ENCODE data around the gene STARD9.
"Not testable (repeated sequence)": the region's sequence is repeated elsewhere in the genome, so short reads cannot be mapped to it uniquely, and the experiment has no call there.

Gene STARD9

DNA sequence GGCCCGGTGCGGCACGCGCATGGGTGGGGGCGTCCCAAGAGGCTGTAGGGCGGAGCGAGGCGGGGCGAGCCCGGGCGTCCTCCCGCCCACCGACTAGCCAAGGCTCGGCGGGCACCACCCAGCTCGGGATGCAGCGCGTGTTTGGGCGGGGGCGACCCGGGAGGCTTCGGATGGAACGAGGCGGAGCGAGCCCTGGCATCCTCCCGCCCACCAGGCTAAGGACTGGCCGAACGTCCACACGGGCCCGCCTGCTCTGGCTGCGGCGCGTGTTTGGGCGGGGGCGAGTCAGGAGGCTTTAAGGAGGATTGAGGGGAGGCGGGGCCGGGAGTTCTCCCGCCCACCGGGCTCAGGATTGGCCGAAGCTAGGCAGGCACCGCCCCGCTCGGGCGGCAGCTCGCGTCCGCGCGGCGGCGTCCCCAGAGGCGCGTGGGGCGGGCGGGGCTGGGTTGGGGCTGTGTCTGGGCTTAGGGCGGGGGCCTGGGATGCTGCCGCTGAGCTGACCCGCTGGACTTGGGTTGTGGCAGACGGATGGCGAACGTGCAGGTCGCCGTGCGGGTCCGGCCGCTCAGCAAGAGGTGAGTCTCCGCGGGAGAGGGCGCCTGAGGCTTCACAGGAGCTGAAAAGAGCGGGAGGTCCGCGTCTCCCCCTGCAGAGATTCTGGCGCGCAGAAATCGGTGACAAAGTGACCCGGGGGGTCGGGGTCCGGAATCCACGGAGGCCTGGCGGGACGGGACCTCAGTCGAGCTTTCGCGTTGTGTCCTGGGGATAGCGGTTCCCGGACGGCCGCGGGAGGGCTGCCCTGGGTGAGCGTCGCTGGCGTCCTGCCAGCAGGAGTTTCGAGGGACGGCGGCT lies at the start of gene STARD9:
STARD9 (plus strand) TSS at position 419 of the 852 bp plus-strand sequence; CDS start at position 529, 110 bp downstream.
- peak; percentile 76 to 87 for DNase-seq (ENCODE audit: extremely low read depth in 1 of 2, low read depth in 1 of 2)

DNA sequence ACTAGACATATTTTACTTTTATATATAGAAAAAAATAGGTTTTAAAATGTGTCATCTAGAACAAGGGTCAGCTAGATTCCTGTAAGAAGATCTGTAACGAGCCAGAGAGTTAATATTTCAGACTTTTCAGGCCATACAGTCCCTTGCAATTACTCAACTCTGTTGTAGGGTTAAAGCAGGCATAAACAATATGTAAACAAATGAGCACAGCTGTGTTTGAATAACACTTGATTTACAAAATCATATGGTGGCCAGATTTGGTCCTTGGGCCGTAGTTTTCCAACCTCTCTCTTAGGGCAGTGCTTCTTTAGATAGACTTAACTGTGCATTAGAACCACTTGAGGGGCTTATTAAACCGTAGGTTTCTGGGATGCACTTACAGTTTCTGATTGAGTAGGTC lies 46.4 kb upstream of the STARD9 start:
- no peak for DNase-seq (ENCODE audit: extremely low read depth in 1 of 2, low read depth in 1 of 2)

DNA sequence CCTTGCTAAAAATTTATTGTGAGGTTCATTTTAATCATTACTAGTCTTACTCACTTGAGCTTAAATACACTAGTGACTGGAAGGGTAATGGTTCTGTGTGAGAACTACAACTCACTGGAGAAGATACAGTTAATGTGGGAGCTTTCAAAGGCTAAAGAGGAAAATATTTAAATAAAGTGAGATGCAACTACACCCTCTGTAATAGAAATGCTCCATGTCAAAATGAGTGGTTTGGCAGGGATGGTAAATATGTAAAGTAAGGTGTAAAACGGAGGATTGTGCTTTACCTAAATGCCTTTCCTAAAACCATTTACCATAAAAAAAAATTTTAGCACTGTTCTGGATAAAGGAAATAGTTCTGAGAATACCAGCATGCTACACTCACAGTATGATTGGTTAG lies 42.2 kb upstream of the STARD9 start:
- DNase-seq (ENCODE audit: extremely low read depth in 1 of 2, low read depth in 1 of 2), result no peak

DNA sequence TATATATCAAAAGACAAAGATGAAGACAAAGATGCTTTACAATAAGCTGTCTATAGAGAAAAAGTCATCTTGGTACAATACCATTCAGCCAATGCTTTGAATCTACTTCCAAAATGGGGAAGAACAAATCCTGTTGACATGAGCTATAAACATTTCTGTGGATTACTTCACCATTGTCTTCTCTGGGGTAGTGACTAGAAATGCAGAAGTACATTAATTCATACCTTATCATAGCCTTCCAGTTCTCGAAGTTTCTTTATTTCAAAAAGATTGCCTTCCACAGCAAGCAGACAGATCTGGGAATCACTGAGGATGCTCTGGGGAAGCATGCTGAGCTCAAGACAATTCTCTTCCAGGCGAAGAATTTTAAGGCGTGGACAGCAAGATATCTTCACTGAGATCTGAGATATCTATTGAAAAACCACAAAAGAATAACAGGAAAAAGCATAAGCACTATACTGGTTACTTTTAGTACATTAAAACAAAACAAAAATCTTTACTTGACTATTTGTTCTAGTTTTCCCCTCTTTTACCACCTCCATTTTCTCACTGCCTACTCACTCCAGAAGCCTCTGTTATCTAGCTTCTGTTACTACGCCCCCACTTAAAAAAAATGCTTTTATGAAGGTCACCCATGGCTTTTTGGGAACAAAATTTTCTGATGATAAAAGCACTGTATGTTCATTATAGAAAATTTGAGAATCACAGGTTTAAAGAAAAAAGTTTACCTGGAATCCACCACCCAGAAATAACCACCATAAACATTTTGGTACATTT lies 30.4 kb upstream of the STARD9 start:
- DNase-seq (ENCODE audit: extremely low read depth in 1 of 2, low read depth in 1 of 2), result no peak

DNA sequence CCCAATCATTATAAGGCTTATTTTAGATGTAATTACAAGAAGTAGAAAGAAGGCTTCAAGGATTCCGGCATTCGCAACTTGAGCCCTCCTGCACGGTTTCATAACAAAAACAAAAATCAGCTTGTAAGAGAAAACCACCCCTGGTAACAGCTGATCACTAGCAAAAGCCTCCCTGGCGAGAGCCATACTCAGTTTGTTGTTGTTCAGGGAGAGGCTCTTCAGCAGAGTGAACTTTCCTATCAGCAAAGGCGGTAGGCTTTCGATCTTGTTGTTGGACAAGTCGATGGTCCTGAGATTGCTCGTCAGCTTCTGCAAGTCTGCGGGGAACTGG lies 27.5 kb upstream of the STARD9 start:
- no peak for DNase-seq (ENCODE audit: extremely low read depth in 1 of 2, low read depth in 1 of 2)

DNA sequence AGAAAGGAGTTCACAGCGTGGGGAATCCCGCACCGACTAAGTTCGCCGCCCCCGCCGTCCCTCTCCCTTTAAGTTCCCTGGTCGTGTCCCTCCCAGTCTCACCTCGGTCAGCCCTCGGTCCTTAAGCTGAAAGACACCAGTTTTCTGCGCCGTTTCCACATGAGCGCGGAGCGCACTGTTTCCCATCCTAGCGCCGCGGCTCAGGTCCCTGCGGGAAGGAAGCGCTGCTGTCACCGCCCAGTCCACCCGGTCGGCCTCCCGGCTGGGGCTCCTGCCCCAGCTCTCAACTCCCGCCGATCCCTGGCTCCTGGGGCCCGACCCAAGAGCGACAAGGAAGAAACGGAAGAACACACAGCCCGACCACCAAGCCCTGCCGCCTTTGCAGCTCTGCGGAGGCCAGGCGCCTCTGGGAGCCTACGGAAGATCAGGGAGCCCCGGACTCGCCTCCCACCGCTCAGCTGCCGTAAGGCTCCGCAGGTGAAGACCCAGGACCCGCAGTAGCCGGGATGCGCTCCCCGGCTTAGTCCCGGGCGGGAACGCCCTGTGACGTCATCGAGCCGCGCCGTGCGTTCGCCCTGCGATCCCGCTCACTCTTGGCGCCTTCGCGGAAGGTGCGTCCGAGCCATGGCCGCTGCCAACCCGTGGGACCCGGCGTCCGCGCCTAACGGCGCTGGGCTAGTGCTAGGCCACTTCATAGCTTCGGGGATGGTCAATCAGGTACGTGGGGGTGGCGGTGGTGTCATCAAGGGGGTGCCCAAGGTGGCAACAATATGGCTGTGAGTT lies 27.0 kb upstream of the STARD9 start, which contains the start of the genes HAUS2 and LRRC57:
HAUS2 (plus strand) TSS at position 590 of the 783 bp plus-strand sequence; CDS start at position 625, 35 bp downstream.
LRRC57 (minus strand) TSS at position 545 of the 783 bp plus-strand sequence; CDS start at position 186, 359 bp downstream.
- DNase-seq (ENCODE audit: extremely low read depth in 1 of 2, low read depth in 1 of 2), result peak; percentile 71 to 87

DNA sequence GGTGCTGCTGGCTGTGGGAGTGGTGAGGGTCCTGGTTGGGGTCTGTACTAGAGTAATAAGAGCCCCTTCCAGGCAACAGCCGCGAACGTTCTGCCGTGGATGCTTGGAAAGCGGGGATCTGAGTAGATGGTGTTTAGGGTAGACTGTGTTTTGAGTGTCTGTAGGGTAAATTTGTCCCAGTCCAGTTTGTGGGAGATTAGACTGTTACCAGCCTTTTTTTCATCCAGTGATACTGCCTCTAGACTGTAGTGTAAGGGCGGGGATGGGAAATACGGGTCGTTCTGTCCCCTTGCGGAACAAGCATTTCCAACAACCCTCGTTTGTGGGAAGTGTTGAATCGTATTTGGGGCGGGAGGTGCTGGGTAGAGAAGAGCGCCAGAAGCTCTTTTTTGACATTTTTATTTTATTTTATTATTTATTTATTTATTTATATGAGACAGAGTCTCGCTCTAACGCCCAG lies 26.3 kb upstream of the STARD9 start:
- no peak for DNase-seq (ENCODE audit: extremely low read depth in 1 of 2, low read depth in 1 of 2)

DNA sequence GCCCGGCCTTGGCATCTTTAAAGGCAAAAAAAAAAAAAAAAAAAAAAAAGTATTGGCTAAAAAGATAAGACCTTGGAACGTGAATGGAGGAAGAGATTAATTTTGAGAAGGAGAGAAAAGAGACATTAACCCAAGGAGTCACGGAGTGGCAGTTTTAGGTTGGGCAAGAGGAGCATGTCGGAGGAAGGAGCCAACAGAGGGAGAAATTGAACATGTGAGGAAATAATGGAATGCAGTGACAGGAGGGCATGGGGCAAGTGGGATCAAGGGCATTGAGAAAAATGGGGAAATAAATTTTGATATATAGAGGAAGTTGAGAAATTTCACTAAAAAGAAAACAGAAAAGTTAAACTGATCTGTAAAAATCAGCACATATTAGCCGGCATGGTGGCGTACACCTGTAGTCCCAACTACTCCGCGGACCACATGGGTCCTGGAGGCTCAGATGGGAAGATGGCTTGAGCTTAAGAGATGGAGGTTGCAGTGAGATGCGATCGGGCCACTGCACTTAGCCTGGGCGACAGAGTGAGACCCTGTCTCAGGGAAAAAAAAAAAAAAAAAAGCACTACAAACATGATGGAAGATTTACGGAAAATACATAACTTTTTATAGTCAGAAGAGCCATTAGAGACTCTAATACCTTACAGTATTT lies 25.5 kb upstream of the STARD9 start:
- DNase-seq (ENCODE audit: extremely low read depth in 1 of 2, low read depth in 1 of 2), result no peak

DNA sequence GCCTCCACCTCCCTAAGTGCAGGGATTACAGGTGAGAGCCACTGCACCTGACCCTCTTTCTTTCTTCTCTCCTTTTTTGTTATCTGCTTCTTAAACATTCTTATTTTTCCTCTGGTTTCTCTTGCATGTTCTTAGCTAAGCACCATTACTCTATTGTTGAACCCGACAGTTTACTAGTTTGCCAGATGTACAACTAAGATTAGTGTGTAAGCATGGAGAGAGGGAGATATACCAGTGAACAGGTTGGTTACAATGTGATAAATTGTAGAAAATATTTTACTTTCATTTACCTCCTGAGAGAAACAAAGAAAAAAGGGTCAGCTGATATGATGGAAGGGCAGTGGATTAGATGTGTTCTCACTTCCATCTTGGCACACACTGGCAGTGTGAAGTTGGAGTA lies 21.9 kb upstream of the STARD9 start:
- no peak for DNase-seq (ENCODE audit: extremely low read depth in 1 of 2, low read depth in 1 of 2)

DNA sequence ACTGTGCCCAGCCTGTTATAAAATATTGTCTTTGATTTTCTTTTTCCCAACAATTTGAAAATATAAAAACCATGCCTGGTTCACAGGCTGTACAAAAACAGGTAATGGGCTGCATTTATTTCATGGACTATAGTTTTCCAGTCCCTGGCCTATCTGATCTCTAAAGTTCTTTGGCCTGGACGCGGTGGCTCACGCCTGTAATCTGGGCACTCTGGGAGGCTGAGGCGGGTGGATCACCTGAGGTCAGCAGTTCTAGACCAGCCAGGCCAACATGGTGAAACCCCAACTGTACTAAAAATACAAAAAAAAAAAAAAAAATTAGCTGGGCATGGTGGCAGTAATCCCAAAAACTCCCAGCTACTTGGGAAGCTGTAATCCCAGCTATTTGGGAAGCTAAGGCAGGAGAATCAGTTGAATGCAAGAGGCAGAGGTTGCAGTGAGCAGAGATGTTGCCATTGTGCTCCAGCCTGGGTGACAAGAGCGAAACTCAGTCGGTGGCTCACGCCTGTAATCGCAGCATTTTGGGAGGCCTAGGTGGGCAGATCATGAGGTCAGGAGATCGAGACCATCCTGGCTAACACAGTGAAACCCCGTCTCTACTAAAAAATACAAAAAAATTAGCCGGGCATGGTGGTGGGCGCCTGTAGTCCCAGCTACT lies 18.7 kb upstream of the STARD9 start:
- DNase-seq (ENCODE audit: extremely low read depth in 1 of 2, low read depth in 1 of 2), result not testable (repeated sequence)

DNA sequence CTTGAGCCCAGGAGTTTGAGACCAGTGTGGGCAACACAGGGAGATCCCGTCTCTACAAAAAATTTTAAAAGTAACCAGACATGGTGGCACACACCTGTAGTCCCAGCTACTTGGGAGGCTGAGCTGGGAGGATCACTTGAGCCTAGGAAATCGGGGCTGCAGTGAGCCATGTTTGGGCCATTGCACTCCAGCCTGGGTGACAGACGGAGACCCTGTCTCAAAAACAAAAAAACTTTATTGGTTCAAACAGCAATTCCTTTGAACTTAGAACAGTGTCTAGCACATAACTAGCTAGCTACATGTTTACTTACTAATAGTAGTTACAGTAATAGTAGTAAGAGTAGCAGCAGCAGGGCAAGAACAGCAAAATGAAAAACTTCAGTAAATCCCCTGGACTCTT lies 16.7 kb upstream of the STARD9 start:
- DNase-seq (ENCODE audit: extremely low read depth in 1 of 2, low read depth in 1 of 2), result no peak

DNA sequence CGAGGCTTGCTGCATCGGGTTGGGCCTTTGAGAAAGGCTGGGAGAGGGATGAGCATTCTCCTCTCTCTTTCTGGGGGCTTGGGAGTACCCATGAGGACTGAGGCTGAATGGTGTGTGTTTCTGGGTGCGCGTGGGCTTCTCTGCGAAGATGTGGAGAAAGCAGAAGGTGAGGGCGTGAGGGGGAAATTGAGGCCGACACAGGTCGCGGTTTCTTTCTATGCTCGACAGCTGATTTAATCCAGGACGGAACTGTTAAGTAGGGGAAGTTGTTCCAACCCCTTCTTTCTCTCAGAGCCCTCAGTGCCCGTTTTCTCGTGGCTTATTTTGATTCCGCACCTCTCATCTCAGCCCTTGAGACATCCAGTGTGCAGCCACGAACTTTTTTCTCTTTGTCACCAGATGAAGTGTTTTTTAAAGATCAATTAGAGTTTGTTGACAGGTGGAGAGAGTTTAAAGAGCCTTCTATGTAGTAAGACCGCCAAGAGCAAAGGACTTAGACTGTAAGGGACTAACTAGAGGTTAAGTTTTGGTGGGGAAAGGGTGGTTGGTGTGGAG lies 711 bp downstream of the STARD9 start:
- no peak for DNase-seq (ENCODE audit: extremely low read depth in 1 of 2, low read depth in 1 of 2)

DNA sequence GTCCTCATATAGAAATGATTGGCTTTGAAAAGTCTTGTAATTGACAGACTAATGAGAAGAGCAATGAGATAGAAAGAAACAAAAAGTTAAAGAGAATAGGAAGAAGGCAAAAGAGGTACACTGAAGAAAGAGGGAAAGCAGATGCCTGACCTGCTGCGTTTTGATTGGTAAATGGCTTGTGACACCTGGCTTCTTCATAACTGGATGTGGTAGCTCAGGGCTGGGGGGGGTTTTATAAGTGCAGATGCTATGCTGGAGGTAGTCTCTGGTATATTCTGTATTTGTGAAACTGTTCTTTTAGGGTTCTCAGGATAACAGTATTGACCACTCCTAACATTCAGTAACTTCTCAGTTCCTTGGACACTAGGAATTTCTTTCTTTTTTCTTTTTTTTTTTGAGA lies 1.4 kb downstream of the STARD9 start:
- DNase-seq (ENCODE audit: extremely low read depth in 1 of 2, low read depth in 1 of 2), result no peak

DNA sequence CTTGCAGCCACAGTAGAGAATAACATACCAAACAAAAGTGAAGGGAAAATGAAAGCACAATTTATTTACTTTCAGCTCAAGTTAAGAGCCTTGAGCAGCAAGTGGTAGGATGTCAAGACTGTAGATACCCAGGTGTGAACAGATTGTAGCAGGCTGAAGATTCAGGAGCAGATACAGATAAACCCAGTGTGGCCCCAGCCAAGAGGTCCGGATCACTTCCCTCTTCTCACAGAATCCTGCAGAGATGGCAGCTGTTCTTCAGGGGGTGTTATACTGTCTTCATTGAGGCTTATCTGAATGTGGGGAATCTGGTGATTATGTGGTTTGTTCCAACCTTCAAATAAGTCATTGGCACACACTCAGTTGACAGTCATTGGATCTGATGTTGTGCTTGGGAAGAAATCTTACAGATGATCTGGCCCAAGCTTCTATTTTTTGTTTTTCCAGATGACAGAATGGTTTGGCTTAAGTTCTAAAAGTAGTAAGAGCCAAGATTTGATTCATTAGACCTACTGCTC lies 2.2 kb downstream of the STARD9 start:
- DNase-seq (ENCODE audit: extremely low read depth in 1 of 2, low read depth in 1 of 2), result no peak

DNA sequence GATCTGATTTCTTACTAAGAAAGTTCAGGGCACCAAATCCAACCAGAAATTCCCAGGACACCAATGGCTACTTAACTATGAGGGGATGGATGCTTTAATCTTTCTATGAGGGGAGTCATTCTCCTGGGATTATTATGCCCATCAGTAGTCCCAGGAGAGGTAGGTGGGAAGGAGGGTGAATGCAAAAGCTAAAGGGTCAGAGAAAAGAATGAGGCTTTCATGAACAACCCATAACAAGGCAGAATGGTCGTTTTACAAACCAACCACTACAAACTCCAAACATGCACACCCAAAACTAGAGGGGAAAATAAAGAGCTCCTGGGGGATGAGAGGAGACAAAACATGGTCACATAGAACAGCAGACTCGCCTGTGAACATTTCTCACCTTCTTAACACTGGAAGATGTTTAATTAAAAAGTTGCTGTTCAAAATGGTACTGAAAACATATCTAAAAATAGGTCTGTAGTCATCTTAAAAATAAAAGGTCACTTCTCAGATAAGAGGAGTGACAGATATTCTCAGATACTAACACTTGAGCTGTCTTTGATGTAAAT lies 3.7 kb downstream of the STARD9 start:
- DNase-seq (ENCODE audit: extremely low read depth in 1 of 2, low read depth in 1 of 2), result no peak

DNA sequence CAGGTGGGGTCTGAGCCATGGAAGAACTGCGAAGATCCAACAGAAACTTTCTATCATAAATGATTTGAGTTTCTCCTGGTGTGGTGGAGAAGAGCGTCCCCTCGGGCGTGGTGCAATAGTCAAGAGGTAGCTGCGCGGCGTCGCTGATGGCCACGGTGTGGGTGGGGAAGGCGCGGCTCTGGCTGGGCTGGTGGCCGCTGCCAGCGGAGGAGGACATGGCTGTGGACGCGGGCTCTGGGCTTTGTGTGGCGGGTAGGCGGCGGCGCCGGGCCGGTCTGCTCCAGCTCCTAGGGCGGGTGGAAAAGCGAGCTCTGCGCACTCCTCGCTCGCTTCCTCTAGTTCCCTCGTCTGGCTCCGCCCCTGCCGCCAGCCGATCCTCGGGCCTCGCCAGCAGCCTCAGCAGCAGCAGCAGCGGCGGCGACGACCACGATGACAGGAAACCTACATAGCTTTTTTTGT lies 5.9 kb downstream of the STARD9 start:
- peak; percentile 52 to 66 for DNase-seq (ENCODE audit: extremely low read depth in 1 of 2, low read depth in 1 of 2)

DNA sequence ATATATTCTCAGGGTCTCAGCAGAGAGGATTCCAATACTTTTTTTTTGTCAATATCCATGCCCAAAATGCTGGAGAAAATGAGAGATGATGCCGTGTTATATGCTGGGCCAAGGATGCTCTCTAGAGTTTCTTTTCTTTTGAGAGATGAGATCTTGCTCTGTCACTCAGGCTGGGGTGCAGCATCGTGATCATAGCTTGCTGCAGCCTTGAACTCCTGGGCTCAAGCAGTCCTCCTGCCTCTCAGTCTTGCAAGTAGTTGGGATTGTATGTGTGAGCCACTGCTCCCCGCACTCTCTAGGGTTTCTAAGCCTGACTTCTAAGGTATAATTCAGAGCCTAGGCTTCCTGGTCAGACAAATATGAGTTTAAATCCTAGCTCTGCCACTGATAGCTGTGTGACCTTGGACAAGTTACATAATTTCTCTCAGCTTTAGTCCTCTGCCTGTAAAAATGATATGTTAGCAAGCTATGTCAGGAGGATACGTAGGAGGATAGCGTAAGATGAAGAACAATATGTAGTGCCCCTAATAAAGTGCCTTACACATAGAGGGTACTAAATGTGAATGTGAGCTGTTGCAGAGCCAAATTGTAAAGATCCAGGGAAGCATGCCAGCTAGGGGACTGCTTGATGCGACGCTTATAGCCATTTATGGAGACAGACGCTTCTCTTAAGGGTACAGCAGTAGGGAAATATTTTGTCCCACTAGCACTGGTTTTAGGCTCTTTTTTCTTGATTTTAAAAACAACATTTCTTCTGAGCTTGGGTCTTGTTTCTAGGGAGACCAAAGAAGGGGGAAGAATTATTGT lies 7.4 kb downstream of the STARD9 start:
- DNase-seq (ENCODE audit: extremely low read depth in 1 of 2, low read depth in 1 of 2), result no peak

DNA sequence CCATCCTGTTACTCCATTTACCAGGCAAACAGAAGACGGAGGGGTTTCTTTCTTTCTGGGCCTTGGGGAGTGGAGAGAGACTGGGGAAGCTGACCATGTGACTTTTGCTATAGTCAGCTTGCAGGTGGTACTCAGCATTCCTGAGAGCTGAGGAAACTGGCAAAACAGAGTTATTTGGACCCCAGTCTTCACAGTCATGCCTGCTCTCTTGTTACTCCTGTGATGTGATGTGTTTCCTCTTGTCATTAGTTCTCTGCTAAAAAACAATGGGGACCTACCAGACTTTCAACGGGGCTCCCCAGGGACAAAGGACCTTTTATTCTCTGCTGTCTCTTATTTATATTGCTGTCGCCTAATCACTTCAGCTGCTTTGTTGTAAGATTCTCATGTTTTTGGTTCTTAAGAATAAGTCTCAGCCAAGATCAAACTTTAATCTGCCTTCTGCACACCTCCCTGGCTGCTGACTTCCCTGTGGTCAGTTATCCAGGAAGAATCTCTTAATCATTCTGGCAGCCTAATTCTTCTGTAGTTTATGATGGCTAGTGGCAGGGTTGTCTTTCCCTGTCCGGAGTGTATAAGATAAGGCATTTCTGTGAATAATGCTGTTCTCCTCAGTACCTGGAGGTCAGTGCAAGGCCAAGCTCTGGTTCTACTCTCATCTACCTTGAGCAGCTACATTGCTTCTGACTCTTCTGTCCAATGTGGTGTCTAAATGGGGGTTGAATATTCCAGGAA lies 8.8 kb downstream of the STARD9 start:
- no peak for DNase-seq (ENCODE audit: extremely low read depth in 1 of 2, low read depth in 1 of 2)

Data from activated CD8-positive, alpha-beta memory T cell treated with anti-CD3 and anti-CD28 coated beads for 1 hour (primary cell).